ENCODE measurements around the gene ZMAT3. TPM values are rescaled to one million over a fixed set of nuclear protein-coding genes. Genes with fewer than 3 reads are reported as not detected.

Gene ZMAT3
- polyA plus RNA-seq, 1 of the 3 experiments (the other 2 are of a cell fraction): 11.9 TPM

- Histone ChIP-seq H3K79me2 (ENCODE audit: insufficient read depth) (peaks cover 40% of the 10 kb centered on the region), H4K20me1 (ENCODE audit: insufficient read depth) (peaks cover 16% of the 10 kb centered on the region), H3F3A (replicated peaks; ENCODE audit: insufficient read depth) (peaks cover 11% of the 10 kb centered on the region), H2AFZ (ENCODE audit: low read depth) (no peak overlapping the region), H3K4me3 (ENCODE audit: low read depth in 2 of 2, low read length in 1 of 2) (no peak overlapping the region), H3K4me1 (ENCODE audit: control insufficient read depth in 1 of 2, insufficient read depth in 2 of 2, low read depth in 1 of 2, low read length in 1 of 2) (0 out of 4 replicates have a peak, but pooled peaks cover 0 to 6% of the 10 kb centered on the region in 2 experiments), H3K9me2 (no peaks in the 10 kb centered on the region), H3K36me3 (replicated peaks in 1 of 2; ENCODE audit: control insufficient read depth in 1 of 2, insufficient read depth in 2 of 2, low read length in 1 of 2) (peaks cover 36 to 38% of the 10 kb centered on the region in 2 experiments), H3K9ac (no peak overlapping the region), H3K27ac (ENCODE audit: low read depth in 2 of 2, low read length in 1 of 2) (no peak overlapping the region), H3K9me3 (no peaks in the 10 kb centered on the region), H3K27me3 (ENCODE audit: insufficient read depth) (no peaks in the 10 kb centered on the region), H3K4me2 (no peak overlapping the region)
- no peak for DNase-seq
- WGBS (ENCODE audit: low lambda C conversion rate): 99% methylated on average over 3 of the region's 3 CpGs
- CTCF ChIA-PET: interaction anchor here (0.7 to 4.0 kb wide), 3 partner anchors 13 to 372 kb away, joined by 3 to 32 read pairs (median 3); no protein-coding TSS in a partner anchor
- POLR2A ChIA-PET: no interaction called here
- TF ChIP-seq CTCF (IDR thresholded peaks at IDR 0.05) (no peak), RFX5 (IDR thresholded peaks at IDR 0.05; ENCODE audit: low read length) (no peak), SIN3A (IDR thresholded peaks at IDR 0.05; ENCODE audit: borderline replicate concordance, low read depth, low read length) (no peak), MXI1 (IDR thresholded peaks at IDR 0.05; ENCODE audit: low read depth, low read length) (no peak), RAD21 (IDR thresholded peaks at IDR 0.05; ENCODE audit: low read length) (no peak), USF2 (IDR thresholded peaks at IDR 0.05; ENCODE audit: borderline replicate concordance, low read depth, low read length) (no peak), ELF1 (IDR thresholded peaks at IDR 0.05) (no peak), JUND (IDR thresholded peaks at IDR 0.05) (no peak), TAF1 (IDR thresholded peaks at IDR 0.05; ENCODE audit: borderline replicate concordance, low read depth, low read length) (no peak), MEF2A (IDR thresholded peaks at IDR 0.05; ENCODE audit: borderline replicate concordance, low read depth) (no peak), TEAD4 (IDR thresholded peaks at IDR 0.05; ENCODE audit: borderline replicate concordance, insufficient read depth) (no peak), EP300 (IDR thresholded peaks at IDR 0.05; ENCODE audit: borderline replicate concordance in 1 of 2, low read depth in 1 of 2, low read length in 1 of 2) (no peak), MAX (IDR thresholded peaks at IDR 0.05; ENCODE audit: low read depth) (no peak), PBX3 (IDR thresholded peaks at IDR 0.05) (no peak), FOSL2 (IDR thresholded peaks at IDR 0.05; ENCODE audit: borderline replicate concordance, low read depth) (no peak), NFIC (IDR thresholded peaks at IDR 0.05; ENCODE audit: borderline replicate concordance) (no peak), POLR2AphosphoS5 (IDR thresholded peaks at IDR 0.05; ENCODE audit: low read depth, low read length) (no peak), GABPA (IDR thresholded peaks at IDR 0.05; ENCODE audit: low read depth) (no peak), YY1 (IDR thresholded peaks at IDR 0.05; ENCODE audit: low read depth) (no peak), TCF12 (IDR thresholded peaks at IDR 0.05) (no peak)
Observed at GRCh38 chr3:179029096-179029495, 42.5 kb downstream of the ZMAT3 start.

Measured in SK-N-SH (cell line).